HG02840 (cell line): ENCODE data around the gene LMNA.
"Not testable (repeated sequence)": the region's sequence is repeated elsewhere in the genome, so short reads cannot be mapped to it uniquely, and the experiment has no call there.

Source experiments
- ATAC-seq: cut with Tn5 transposase; IDR thresholded peaks from one replicate; pipeline ENCODE4 v1.9.1; 2021; ENCODE audit warnings: mild to moderate bottlenecking, moderate library complexity, moderate number of reproducible peaks; ENCODE audit not compliant: unreplicated experiment, low FRiP score

The LMNA gene

DNA sequence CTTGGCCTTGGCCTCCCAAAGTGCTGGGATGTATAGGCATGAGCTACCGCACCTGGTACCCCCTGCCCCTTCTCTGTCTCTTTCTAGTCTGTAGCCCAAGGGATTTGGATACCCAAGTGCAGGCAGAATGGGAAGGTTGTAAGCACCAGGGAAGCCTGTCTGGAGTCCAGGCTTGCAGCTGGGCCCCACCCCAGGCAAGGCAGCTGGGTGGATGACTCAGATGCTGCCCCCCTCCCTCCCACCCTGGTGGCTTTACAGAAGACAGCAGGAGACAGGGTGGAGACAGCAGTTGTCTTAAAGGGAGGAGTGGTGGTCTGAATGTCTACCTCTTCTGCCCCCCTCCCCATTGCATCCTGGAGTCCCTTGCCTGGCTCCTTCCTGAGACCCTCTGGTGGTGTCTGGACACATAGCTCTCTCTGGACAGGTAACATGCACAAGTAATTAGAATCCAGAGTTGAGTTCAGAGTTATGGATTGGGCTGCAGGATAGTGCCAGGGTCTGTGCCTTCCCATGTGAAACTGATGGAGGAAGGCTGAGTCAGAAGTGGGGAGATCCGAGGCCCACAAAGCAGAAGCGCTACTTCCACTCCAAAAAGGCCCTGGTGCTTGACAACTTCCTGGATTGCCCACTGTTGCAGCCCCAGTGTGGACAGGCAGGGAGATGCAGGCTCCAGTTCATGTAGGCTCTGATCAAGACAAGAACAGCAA, 5.1 kb downstream of the LMNA start:
- no peak for ATAC-seq

GRCh38 chr1:156120318-156120717, 5.8 kb downstream of the LMNA start:
- ATAC-seq = no peak

- not testable (repeated sequence) for ATAC-seq
Measured at GRCh38 chr1:156121005-156121404, 6.5 kb downstream of the LMNA start.

DNA sequence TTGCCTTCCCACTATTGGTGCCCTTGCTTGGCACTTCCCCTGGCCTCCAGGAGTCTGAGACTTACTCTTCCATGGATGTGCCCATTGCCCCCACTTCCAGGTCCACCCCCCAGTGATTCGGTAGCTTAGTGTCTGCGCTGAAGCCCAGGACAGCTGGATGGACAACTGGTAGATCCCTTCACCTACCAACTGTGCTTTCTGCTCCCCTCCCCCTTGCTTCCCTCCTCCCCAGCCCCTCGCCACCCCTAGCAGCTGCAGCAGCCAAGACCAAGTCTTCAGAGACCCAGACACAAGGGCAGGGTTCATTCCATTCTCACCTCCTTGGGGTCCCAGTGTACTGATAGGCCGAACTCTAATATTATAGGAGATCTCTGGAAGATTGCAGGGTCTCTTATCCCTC, 6.9 kb downstream of the LMNA start:
- no peak for ATAC-seq

GRCh38 chr1:156122086-156122485, 7.6 kb downstream of the LMNA start:
- no peak for ATAC-seq

- no peak for ATAC-seq
Measured at GRCh38 chr1:156122519-156123355, 8.2 kb downstream of the LMNA start.

GRCh38 chr1:156123356-156124196, 9.1 kb downstream of the LMNA start:
- no peak for ATAC-seq

DNA sequence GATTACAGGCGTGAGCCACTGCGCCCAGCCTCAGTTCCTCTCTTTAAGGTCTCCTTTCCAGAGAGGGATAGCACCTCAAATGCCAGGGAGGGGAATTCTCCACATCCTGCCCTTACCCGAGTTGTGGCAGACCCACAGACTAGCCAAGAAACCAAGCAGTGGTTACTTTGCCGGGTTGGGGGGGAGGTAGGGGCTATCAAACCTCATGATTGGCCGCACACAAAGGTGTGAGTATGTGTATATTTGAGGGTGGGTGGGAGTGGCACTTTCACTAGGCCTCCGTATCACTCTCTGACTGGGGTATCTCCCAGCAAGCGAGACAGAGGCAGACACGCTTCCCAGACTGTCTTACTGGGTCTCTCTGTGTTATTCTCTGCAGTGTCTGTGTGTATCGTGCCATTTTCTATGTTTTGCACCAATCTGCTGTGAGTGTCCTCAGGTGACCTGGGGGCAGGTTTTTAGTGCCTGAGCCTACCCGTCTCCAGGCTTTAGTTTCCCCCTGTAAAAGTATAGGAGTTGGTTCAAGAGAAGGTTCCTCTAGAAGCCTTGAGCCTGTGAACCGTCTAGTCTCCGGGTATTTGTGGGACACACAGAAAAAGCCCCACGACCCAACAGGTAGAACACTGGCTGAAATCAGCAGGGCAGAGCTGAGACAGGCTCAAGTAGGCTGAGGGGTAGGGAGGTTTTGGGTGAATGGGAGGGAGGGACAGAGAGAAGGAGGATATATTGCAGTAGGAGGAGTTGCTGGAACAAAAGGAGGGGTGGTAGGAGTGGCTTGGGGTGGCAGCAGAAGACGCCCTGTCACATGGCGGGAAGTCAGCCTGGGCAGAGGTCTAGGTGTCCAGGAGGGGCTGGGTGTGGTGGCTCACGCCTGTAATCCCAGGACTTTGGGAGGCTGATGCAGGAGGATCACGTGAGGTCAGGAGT, 10.3 kb downstream of the LMNA start:
- ATAC-seq = no peak

GRCh38 chr1:156125544-156125943, 11.0 kb downstream of the LMNA start:
- ATAC-seq = not testable (repeated sequence)

- no peak for ATAC-seq
Measured at GRCh38 chr1:156126043-156126629, 11.6 kb downstream of the LMNA start.

DNA sequence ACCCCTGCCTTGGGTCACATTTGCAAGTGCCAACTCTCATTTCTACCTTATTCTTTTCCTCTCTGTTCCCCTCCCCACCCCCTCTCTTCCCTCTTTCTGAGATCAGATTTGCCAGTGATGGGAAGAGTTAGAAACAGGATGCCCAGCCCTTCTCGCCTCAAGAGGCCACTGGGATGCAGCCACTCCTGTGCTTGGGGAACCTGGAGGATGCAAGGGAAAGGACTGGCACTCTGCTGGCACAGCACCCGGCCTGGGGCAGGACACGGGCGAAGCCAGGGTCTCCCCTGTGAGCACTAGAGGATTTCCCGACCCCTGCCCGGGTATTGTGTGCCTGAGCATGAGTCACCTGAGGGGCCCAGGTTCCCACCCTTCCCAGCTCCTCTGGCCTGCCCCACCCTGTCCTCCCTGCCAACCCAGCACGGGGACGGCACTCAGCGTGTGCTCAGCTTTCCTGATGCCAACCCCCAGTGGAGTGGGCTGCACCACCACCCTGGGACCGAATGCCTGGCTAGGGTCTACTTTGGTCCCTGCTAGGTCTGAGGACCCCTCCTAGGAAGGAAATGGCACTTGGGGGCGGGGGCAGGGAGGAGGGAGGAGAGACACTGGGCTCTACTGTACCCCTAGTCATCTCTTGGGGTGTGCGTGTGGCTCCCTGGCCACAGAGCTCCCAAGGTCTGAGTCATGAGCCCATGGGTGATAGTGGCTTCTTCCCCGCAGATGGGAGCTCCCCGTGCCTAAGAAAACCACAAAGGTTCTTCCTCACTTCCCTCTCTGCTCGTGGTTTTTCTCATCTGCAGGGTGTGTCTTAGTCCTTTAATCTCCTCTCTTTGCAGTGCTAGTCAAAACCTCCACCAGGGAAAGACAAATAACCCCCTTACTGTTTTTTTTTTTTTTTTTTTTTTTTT, 12.4 kb downstream of the LMNA start:
- no peak for ATAC-seq

GRCh38 chr1:156128308-156128653, 13.8 kb downstream of the LMNA start:
- ATAC-seq = no peak

DNA sequence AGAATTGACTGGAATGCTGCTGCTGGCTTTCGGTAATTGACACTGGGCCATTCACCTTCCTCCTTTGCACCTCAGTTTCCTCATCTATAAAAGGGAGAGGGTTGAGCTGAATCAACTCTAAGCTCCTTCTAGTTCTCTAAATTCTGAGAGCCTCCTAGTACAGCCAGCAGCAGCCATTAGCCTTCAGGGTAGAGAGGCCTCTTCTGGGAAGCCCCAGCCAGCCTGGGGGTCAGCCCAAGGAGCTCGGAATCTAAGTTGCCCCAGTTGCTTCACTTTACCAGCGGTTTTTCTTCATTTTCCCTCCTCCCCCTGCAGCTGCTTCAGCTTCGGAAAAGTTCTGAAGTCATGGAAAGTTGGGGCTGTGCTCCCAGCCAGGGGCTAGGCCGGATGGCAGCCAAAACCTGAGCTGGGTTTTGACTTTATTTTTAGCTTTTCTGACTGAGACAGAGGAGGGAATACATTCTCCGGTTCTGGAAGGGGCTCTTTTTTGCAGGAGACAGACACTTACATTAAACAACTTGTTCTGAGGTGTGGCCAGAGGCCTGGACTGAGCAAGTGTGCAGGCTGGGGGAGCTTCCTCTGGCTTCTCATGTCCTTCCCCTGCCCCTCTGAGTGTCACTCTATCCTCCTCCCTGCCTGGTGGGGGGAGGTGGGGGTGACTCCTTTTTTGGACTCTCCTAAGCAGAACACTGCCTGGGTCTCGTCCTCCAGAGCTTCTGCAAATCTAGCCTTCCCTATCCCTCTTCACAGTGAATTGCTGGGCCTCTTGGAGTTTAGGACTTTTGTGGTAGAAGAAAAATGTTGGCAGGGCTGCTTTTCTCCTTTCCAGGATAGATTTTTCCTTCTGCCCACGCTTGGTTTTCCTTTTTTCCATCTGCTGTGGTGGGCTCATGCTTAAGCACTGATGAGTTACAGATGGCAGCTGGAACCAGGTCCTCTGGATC, 14.4 kb downstream of the LMNA start:
- no peak for ATAC-seq

- ATAC-seq = no peak
Measured at GRCh38 chr1:156129687-156130577, 15.4 kb downstream of the LMNA start.

GRCh38 chr1:156130578-156130942, 16.0 kb downstream of the LMNA start:
- ATAC-seq = no peak

DNA sequence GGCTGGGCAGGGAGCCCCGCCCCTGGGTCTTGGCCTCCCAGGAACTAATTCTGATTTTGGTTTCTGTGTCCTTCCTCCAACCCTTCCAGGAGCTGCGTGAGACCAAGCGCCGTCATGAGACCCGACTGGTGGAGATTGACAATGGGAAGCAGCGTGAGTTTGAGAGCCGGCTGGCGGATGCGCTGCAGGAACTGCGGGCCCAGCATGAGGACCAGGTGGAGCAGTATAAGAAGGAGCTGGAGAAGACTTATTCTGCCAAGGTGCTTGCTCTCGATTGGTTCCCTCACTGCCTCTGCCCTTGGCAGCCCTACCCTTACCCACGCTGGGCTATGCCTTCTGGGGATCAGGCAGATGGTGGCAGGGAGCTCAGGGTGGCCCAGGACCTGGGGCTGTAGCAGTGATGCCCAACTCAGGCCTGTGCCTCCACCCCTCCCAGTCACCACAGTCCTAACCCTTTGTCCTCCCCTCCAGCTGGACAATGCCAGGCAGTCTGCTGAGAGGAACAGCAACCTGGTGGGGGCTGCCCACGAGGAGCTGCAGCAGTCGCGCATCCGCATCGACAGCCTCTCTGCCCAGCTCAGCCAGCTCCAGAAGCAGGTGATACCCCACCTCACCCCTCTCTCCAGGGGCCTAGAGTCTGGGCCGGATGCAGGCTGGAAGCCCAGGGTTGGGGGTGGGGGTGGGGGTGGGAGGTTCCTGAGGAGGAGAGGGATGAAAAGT, 20.4 kb downstream of the LMNA start:
- no peak for ATAC-seq
